Lower leg skin (tissue), 3 donors: ENCODE measurements around the gene SAPCD1.

Experiments used
- POLR2A ChIP-seq, 2 donors: fragments of 450-650 bp; IDR thresholded peaks; one replicate each; pipeline ENCODE4 v1.6.1; 2016 to 2017; ENCODE audit warnings: antibody characterized with exemption in 2 of 2, mild to moderate bottlenecking in 1 of 2, moderate library complexity in 1 of 2
- TF ChIP-seq, protein P1 (sequence below), 3 donors: fragments of 450-650 bp; IDR thresholded peaks; one replicate each; pipeline ENCODE4 v1.5.1; 2016; ENCODE audit warnings: antibody characterized with exemption in 3 of 3, mild to moderate bottlenecking in 3 of 3, moderate library complexity in 2 of 3

DNA sequence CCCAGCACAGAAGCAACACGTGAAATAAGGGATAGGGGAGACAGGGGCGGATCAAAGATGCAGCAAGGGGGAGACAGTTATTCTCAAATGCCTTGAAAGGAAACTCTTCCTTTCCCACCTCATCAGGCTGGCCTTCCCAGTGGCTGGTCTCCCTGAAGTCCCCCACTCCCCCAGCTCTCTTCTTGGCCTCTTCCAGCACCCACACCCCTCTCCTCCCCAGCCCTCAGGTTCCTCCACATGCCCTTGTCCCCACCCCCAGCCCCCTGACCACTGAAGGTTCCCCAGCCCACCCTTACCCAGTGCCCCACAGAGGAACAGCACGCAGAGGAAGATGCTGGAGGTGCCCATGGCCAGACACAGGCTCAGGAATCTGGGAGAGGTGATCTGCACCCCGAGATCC is 49.0 kb upstream of the SAPCD1 start:
- TF ChIP-seq POLR2A (IDR thresholded peaks at IDR 0.05): no peak
- TF ChIP-seq, protein P1, sequence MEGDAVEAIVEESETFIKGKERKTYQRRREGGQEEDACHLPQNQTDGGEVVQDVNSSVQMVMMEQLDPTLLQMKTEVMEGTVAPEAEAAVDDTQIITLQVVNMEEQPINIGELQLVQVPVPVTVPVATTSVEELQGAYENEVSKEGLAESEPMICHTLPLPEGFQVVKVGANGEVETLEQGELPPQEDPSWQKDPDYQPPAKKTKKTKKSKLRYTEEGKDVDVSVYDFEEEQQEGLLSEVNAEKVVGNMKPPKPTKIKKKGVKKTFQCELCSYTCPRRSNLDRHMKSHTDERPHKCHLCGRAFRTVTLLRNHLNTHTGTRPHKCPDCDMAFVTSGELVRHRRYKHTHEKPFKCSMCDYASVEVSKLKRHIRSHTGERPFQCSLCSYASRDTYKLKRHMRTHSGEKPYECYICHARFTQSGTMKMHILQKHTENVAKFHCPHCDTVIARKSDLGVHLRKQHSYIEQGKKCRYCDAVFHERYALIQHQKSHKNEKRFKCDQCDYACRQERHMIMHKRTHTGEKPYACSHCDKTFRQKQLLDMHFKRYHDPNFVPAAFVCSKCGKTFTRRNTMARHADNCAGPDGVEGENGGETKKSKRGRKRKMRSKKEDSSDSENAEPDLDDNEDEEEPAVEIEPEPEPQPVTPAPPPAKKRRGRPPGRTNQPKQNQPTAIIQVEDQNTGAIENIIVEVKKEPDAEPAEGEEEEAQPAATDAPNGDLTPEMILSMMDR (IDR thresholded peaks at IDR 0.05): no peak
